GM13976 (cell line): ENCODE results near the gene IKZF1.
A peak's percentile ranks its signal among the peaks of the same experiment; 100 is the strongest.

Source experiments
- DNase-seq: peaks from one replicate; pipeline ENCODE4 v3.0.0; 2012; ENCODE audit warnings: low spot score
- CTCF ChIP-seq: IDR thresholded peaks from 2 replicates; pipeline ENCODE4 v1.5.1; 2012; ENCODE audit warnings: borderline replicate concordance, mild to moderate bottlenecking; ENCODE audit not compliant: insufficient read depth; ENCODE audit errors: extremely low read depth, missing control alignments, control extremely low read depth
- in situ Hi-C: fragments of 300-500 bp; cut with MboI; formaldehyde crosslinking; loops from one replicate; pipeline ENCODE4 v1.12.0; 2022; ENCODE audit warnings: low sequenced_read_pairs, mixed read lengths, inconsistent platforms; ENCODE audit not compliant: unreplicated experiment

The IKZF1 gene

GRCh38 chr7:50431722-50432305, 127.3 kb downstream of the IKZF1 start:
- in situ Hi-C loops, result no loop called here
- TF ChIP-seq CTCF, result no peak
- no peak for DNase-seq

GRCh38 chr7:50436133-50436806, 131.8 kb downstream of the IKZF1 start:
- in situ Hi-C loops, result no loop called here
- TF ChIP-seq CTCF, result no peak
- no peak for DNase-seq

GRCh38 chr7:50446542-50446960, 142.0 kb downstream of the IKZF1 start:
- in situ Hi-C loops, result no loop called here
- no peak for DNase-seq
- TF ChIP-seq CTCF, result no peak

- TF ChIP-seq CTCF, result no peak
- in situ Hi-C loops, result no loop called here
- DNase-seq, result peak; percentile 56
Observed at GRCh38 chr7:50448823-50449222, 144.3 kb downstream of the IKZF1 start.

GRCh38 chr7:50449501-50449880, 145.0 kb downstream of the IKZF1 start:
- in situ Hi-C loops, result no loop called here
- DNase-seq, result no peak
- TF ChIP-seq CTCF, result no peak

- DNase-seq, result peak; percentile 90
- peak; percentile 9 for TF ChIP-seq CTCF
- in situ Hi-C loops, result loop anchor here (25.0 kb wide), 2 partner anchors 212 to 712 kb away; no protein-coding TSS in a partner anchor
Observed at GRCh38 chr7:50449881-50450589, 145.5 kb downstream of the IKZF1 start, which contains the start of gene FIGNL1. TSS of gene FIGNL1 (minus strand) at chr7:50450350. CDS start at chr7:50447287, 3,063 bp downstream.
